HCT116 (cell line): Measurements from ENCODE around the gene COG5. TPM values are rescaled to one million over a fixed set of nuclear protein-coding genes. Genes with fewer than 3 reads are reported as not detected.

Experiments used
- ATAC-seq: fragments of 200-7000 bp; cut with Tn5 transposase; 2 replicates; pipeline ENCODE4 v1.9.1; 2020; ENCODE audit warnings: mild to moderate bottlenecking, moderate library complexity
- BruUV-seq: library from RNA; stranded (reverse); fragments of 400-500 nt; replicated peaks from 2 replicates; lab custom pipeline; 2021; lab: Mats Ljungman, UMichigan
- CTCF ChIA-PET: fragments of 300-600 bp; sonication (Branson Sonifier 250); formaldehyde crosslinking; loops from one replicate; lab custom pipeline; 2021; ENCODE audit warnings: antibody characterized with exemption; lab: Charles Lee
- POLR2A ChIA-PET: fragments of 300-600, 350-600 bp; sonication (Branson Sonifier 250); formaldehyde crosslinking; loops from one replicate; lab custom pipeline; 2021; ENCODE audit warnings: antibody characterized with exemption; lab: Charles Lee
- RAD21 ChIA-PET, 2 experiments: fragments of 300-600 bp; sonication (Branson Sonifier 250); formaldehyde crosslinking; loops; one replicate each; lab custom pipeline; 2023; ENCODE audit warnings: low total read pairs in 2 of 2; ENCODE audit not compliant: uncharacterized antibody in 2 of 2, unreplicated experiment in 2 of 2, low non-redundant PET in 1 of 2; lab: Charles Lee
- DNase-seq: peaks from one replicate; pipeline ENCODE4 v3.0.0-alpha.2; 2010; ENCODE audit warnings: low read depth, low spot score
- H2AFZ ChIP-seq: fragments of 200-600 bp; shearing (Covaris generic), sonication (generic); 2 replicates; pipeline ENCODE4 v1.6.1; 2017; ENCODE audit warnings: low read depth, mixed run types, mixed read lengths, antibody characterized with exemption, low read length; ENCODE audit not compliant: poor library complexity, severe bottlenecking
- H3K27ac ChIP-seq: 2 replicates; pipeline ENCODE4 v1.5.1; 2012; ENCODE audit warnings: low read depth, low read length
- H3K27me3 ChIP-seq: fragments of 200-600 bp; sonication (generic); 2 replicates; pipeline ENCODE4 v1.6.1; 2016; ENCODE audit warnings: mixed run types, low read length, mixed read lengths; ENCODE audit not compliant: insufficient read depth
- H3K36me3 ChIP-seq, 2 experiments: fragments of 200-500 bp in 1 of 2; fragments of 200-600 bp in 1 of 2; sonication (Bioruptor generic) in 1 of 2; sonication (generic) in 1 of 2; 2 replicates each; pipeline versions ENCODE4 v1.5.1 to v1.6.1; 2014 to 2016; ENCODE audit warnings: low read length in 2 of 2, inconsistent platforms in 1 of 2, mixed read lengths in 1 of 2, mixed run types in 1 of 2; ENCODE audit not compliant: insufficient read depth in 2 of 2, control insufficient read depth in 1 of 2
- H3K4me1 ChIP-seq, 2 experiments: fragments of 200-600 bp in 1 of 2; sonication (generic) in 1 of 2; 2 replicates each; pipeline versions ENCODE4 v1.5.1 to v1.6.1; 2012 to 2017; ENCODE audit warnings: low read length in 2 of 2, inconsistent platforms in 1 of 2, mild to moderate bottlenecking in 1 of 2, mixed read lengths in 1 of 2, mixed run types in 1 of 2, moderate library complexity in 1 of 2; ENCODE audit not compliant: insufficient read depth in 2 of 2, control insufficient read depth in 1 of 2
- H3K4me2 ChIP-seq: fragments of 200-600 bp; sonication (generic); 2 replicates; pipeline ENCODE4 v1.6.1; 2017; ENCODE audit warnings: mixed run types, low read length, mixed read lengths
- H3K4me3 ChIP-seq, 2 experiments: fragments of 200-600 bp in 1 of 2; sonication (generic) in 1 of 2; replicated peaks in 1 of 2; 2 replicates each; pipeline ENCODE4 v1.5.1; 2011 to 2016; ENCODE audit warnings: low read length in 2 of 2, control low read depth in 1 of 2, low read depth in 1 of 2, mild to moderate bottlenecking in 1 of 2, mixed read lengths in 1 of 2, mixed run types in 1 of 2
- H3K79me2 ChIP-seq: fragments of 200-600 bp; sonication (generic); 2 replicates; pipeline ENCODE4 v1.6.1; 2017; ENCODE audit warnings: mild to moderate bottlenecking, mixed run types, low read length, moderate library complexity, mixed read lengths; ENCODE audit not compliant: insufficient read depth
- H3K9ac ChIP-seq: fragments of 200-600 bp; sonication (generic); 2 replicates; pipeline ENCODE4 v1.6.1; 2016; ENCODE audit warnings: low read length, mixed read lengths
- H3K9me2 ChIP-seq: fragments of 200-600 bp; sonication (generic), shearing (Covaris generic); 2 replicates; pipeline ENCODE4 v1.6.1; 2017; ENCODE audit warnings: mixed run types, mild to moderate bottlenecking, moderate library complexity; ENCODE audit not compliant: insufficient read depth
- H3K9me3 ChIP-seq, 2 experiments: fragments of 200-500 bp in 1 of 2; fragments of 200-600 bp in 1 of 2; sonication (Bioruptor generic) in 1 of 2; sonication (generic) in 1 of 2; 2 replicates each; pipeline ENCODE4 v1.6.1; 2014 to 2017; ENCODE audit warnings: low read length in 2 of 2, mixed read lengths in 2 of 2, inconsistent platforms in 1 of 2, low read depth in 1 of 2, mild to moderate bottlenecking in 1 of 2, mixed run types in 1 of 2, moderate library complexity in 1 of 2; ENCODE audit not compliant: control insufficient read depth in 1 of 2, insufficient read depth in 1 of 2
- H4K20me1 ChIP-seq: fragments of 200-600 bp; sonication (generic), shearing (Covaris generic); 2 replicates; pipeline ENCODE4 v1.6.1; 2017; ENCODE audit warnings: mixed run types, mild to moderate bottlenecking, moderate library complexity; ENCODE audit not compliant: insufficient read depth
- ATF3 ChIP-seq: IDR thresholded peaks from 2 replicates; pipeline ENCODE4 v1.6.1; 2012
- CBX3 ChIP-seq: IDR thresholded peaks from 2 replicates; pipeline ENCODE4 v1.6.1; 2012; ENCODE audit warnings: low read depth
- ELF1 ChIP-seq: IDR thresholded peaks from 2 replicates; pipeline ENCODE4 v1.6.1; 2012; ENCODE audit warnings: low read depth, borderline replicate concordance
- EZH2 ChIP-seq: fragments of 200-600 bp; sonication (generic); IDR thresholded peaks from 2 replicates; pipeline ENCODE4 v1.6.1; 2017; ENCODE audit warnings: antibody characterized with exemption, mixed run types
- EZH2phosphoT487 ChIP-seq: fragments of 200-600 bp; IDR thresholded peaks from 2 replicates; pipeline ENCODE4 v1.6.1; 2018; ENCODE audit warnings: antibody characterized with exemption, borderline replicate concordance
- FOSL1 ChIP-seq: IDR thresholded peaks from 2 replicates; pipeline ENCODE4 v1.6.1; 2012; ENCODE audit warnings: low read depth
- JUND ChIP-seq: IDR thresholded peaks from 2 replicates; pipeline ENCODE4 v1.6.1; 2012
- MAX ChIP-seq: IDR thresholded peaks from 2 replicates; pipeline ENCODE4 v1.6.1; 2012
- POLR2A ChIP-seq: IDR thresholded peaks from 2 replicates; pipeline ENCODE4 v1.7.0; 2011; ENCODE audit warnings: borderline replicate concordance; ENCODE audit not compliant: insufficient read depth, insufficient read length; ENCODE audit errors: extremely low read depth
- POLR2AphosphoS5 ChIP-seq: IDR thresholded peaks from 2 replicates; pipeline ENCODE4 v1.6.1; 2011; ENCODE audit warnings: mild to moderate bottlenecking, low read depth, low read length, moderate library complexity
- RAD21 ChIP-seq: IDR thresholded peaks from 2 replicates; pipeline ENCODE4 v1.6.1; 2012; ENCODE audit warnings: low read depth, mild to moderate bottlenecking
- SIN3A ChIP-seq: IDR thresholded peaks from 2 replicates; pipeline ENCODE4 v1.6.1; 2012; ENCODE audit warnings: low read depth
- SP1 ChIP-seq: IDR thresholded peaks from 2 replicates; pipeline ENCODE4 v1.6.1; 2012; ENCODE audit warnings: low read depth
- TCF7L2 ChIP-seq: IDR thresholded peaks from 2 replicates; pipeline ENCODE4 v1.7.0; 2011; ENCODE audit warnings: borderline replicate concordance, inconsistent platforms; ENCODE audit not compliant: insufficient read depth, insufficient read length; ENCODE audit errors: extremely low read depth
- YY1 ChIP-seq: IDR thresholded peaks from 2 replicates; pipeline ENCODE4 v1.6.1; 2011; ENCODE audit warnings: low read length, low read depth, moderate library complexity, mild to moderate bottlenecking; ENCODE audit not compliant: insufficient replicate concordance; ENCODE audit errors: extremely low read depth
- ZFX ChIP-seq: fragments of 450-650 bp; IDR thresholded peaks from 2 replicates; pipeline ENCODE4 v1.6.1; 2017
- ZNF274 ChIP-seq: fragments of 200-500 bp; sonication (Bioruptor generic); IDR thresholded peaks from 2 replicates; pipeline ENCODE4 v1.6.1; 2014; ENCODE audit warnings: mild to moderate bottlenecking, low read depth, low read length, inconsistent platforms
- intact Hi-C: fragments of 100-400 bp; cut with micrococcal nuclease; formaldehyde crosslinking; loops from 2 replicates; pipeline ENCODE4 v1.10.0; 2022
- total RNA-seq: library from RNA; stranded (reverse); gene quantifications from one replicate; pipeline ENCODE4 v1.2.1, GENCODE V29; 2021; ENCODE audit not compliant: unreplicated experiment
- TF ChIP-seq, protein P1 (sequence below): IDR thresholded peaks from 2 replicates; pipeline ENCODE4 v1.6.1; 2012; ENCODE audit warnings: low read depth

Gene COG5
- total RNA-seq, 1 experiment from 2014 or later: 30.7 TPM

- Histone ChIP-seq H3K36me3 (peaks cover 0 to 14% of the 10 kb centered on the region in 2 experiments; a peak in 1 of 4 replicates), H3K27me3 (no peaks in the 10 kb centered on the region), H3K27ac (no peak overlapping the region), H3K79me2 (no peaks in the 10 kb centered on the region), H4K20me1 (no peaks in the 10 kb centered on the region), H3K4me1 (no peaks in the 10 kb centered on the region), H3K4me3 (no peak overlapping the region), H2AFZ (no peak overlapping the region), H3K9ac (no peak overlapping the region), H3K9me3 (no peaks in the 10 kb centered on the region), H3K9me2 (no peaks in the 10 kb centered on the region), H3K4me2 (no peak overlapping the region)
- ATAC-seq (no peak), DNase-seq (no peak)
- TF ChIP-seq RAD21: no peak
- TF ChIP-seq EZH2: no peak
- TF ChIP-seq SIN3A: no peak
- no peak for TF ChIP-seq POLR2A
- no peak for TF ChIP-seq ELF1
- TF ChIP-seq TCF7L2: no peak
- no peak for TF ChIP-seq ATF3
- TF ChIP-seq, protein P1, sequence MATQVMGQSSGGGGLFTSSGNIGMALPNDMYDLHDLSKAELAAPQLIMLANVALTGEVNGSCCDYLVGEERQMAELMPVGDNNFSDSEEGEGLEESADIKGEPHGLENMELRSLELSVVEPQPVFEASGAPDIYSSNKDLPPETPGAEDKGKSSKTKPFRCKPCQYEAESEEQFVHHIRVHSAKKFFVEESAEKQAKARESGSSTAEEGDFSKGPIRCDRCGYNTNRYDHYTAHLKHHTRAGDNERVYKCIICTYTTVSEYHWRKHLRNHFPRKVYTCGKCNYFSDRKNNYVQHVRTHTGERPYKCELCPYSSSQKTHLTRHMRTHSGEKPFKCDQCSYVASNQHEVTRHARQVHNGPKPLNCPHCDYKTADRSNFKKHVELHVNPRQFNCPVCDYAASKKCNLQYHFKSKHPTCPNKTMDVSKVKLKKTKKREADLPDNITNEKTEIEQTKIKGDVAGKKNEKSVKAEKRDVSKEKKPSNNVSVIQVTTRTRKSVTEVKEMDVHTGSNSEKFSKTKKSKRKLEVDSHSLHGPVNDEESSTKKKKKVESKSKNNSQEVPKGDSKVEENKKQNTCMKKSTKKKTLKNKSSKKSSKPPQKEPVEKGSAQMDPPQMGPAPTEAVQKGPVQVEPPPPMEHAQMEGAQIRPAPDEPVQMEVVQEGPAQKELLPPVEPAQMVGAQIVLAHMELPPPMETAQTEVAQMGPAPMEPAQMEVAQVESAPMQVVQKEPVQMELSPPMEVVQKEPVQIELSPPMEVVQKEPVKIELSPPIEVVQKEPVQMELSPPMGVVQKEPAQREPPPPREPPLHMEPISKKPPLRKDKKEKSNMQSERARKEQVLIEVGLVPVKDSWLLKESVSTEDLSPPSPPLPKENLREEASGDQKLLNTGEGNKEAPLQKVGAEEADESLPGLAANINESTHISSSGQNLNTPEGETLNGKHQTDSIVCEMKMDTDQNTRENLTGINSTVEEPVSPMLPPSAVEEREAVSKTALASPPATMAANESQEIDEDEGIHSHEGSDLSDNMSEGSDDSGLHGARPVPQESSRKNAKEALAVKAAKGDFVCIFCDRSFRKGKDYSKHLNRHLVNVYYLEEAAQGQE: no peak
- TF ChIP-seq CBX3: no peak
- no peak for TF ChIP-seq EZH2phosphoT487
- TF ChIP-seq ZFX: no peak
- TF ChIP-seq JUND: no peak
- TF ChIP-seq SP1: no peak
- no peak for TF ChIP-seq FOSL1
- no peak for TF ChIP-seq ZNF274
- TF ChIP-seq POLR2AphosphoS5: no peak
- no peak for TF ChIP-seq MAX
- TF ChIP-seq YY1: no peak
- ChIA-PET CTCF (no interaction called here), RAD21 (no interaction called here), POLR2A (interaction anchor here (1.2 kb wide), 1 partner anchor 14 kb away, joined by 3 read pairs; no protein-coding TSS in a partner anchor)
- BruUV-seq: no TSS peak
- intact Hi-C loops: loop anchor here (10.0 kb wide), 1 partner anchor 342 kb away; no protein-coding TSS in a partner anchor
Observed at GRCh38 chr7:107596881-107597581, 33.3 kb upstream of the COG5 start.
